K562 (cell line): Measurements from ENCODE around the gene SLC35G2. TPM values are rescaled to one million over a fixed set of nuclear protein-coding genes. Genes with fewer than 3 reads are reported as not detected.

Source experiments
- MYC ChIP-seq, 2 experiments: fragments of 250-450 bp in 1 of 2; sonication (Bioruptor Pico) in 1 of 2; IDR thresholded peaks; 2 replicates each; pipeline versions ENCODE4 v1.5.1 to v1.6.1; 2012 to 2021; ENCODE audit warnings: low read depth in 2 of 2, borderline replicate concordance in 1 of 2, improper control_type of control experiment in 1 of 2, low read length in 1 of 2, mild to moderate bottlenecking in 1 of 2, moderate library complexity in 1 of 2
- OTX1 ChIP-seq: fragments of 450-650 bp; formaldehyde crosslinking; IDR thresholded peaks from 2 replicates; pipeline ENCODE4 v1.4.0; 2022; ENCODE audit warnings: mild to moderate bottlenecking
- RNF2 ChIP-seq: sonication (generic); IDR thresholded peaks from 2 replicates; pipeline ENCODE4 v1.6.1; 2016
- ZNF717 ChIP-seq: fragments of 250-450 bp; sonication (Bioruptor Pico); IDR thresholded peaks from 2 replicates; pipeline ENCODE4 v1.5.0; 2021
- polyA plus RNA-seq, 8 experiments: library from polyadenylated mRNA; depleted of rRNA in 4 of 8; stranded (reverse) in 5 of 8; unstranded in 3 of 8; fragments of >200 nt; fragmentation: Nextera tagmentation in 2 of 8; fragmentation: Illumina TruSeq in 1 of 8; extraction: Ambion mirVana in 2 of 8; extraction: Trizol in 1 of 8; gene quantifications; 2 replicates each; pipeline versions ENCODE4 v1.2.1 to v1.2.3, GENCODE V29; 2011 to 2014; ENCODE audit warnings: inconsistent platforms in 1 of 8, missing spikeins in 1 of 8
- total RNA-seq, 7 experiments: library from RNA; depleted of rRNA in 6 of 7; stranded (reverse); fragments of >200 nt in 6 of 7; fragmentation: Illumina TruSeq in 2 of 7; extraction: Trizol in 2 of 7; gene quantifications; 2 replicates each; pipeline versions ENCODE4 v1.2.1 to v1.2.3, GENCODE V29; 2011 to 2021; ENCODE audit warnings: low replicate concordance in 1 of 7
- TF ChIP-seq, protein P1 (sequence below): fragments of 450-650 bp; IDR thresholded peaks from 2 replicates; pipeline ENCODE4 v1.6.1; 2018; ENCODE audit not compliant: partially characterized antibody
- TF ChIP-seq, protein P2 (sequence below): sonication (generic); formaldehyde crosslinking; IDR thresholded peaks from 2 replicates; pipeline ENCODE4 v1.8.0; 2023; ENCODE audit warnings: missing genetic modification reagents, mild to moderate bottlenecking, borderline replicate concordance
- TF ChIP-seq, protein P3 (sequence below): IDR thresholded peaks from 3 replicates; pipeline ENCODE4 v1.6.1; 2011; ENCODE audit warnings: borderline replicate concordance, mild to moderate bottlenecking, moderate library complexity; ENCODE audit not compliant: insufficient read length; ENCODE audit errors: extremely low read depth
- TF ChIP-seq, protein P4 (sequence below): sonication (generic); formaldehyde crosslinking; IDR thresholded peaks from 2 replicates; pipeline ENCODE4 v1.8.0; 2022; ENCODE audit warnings: mild to moderate bottlenecking, missing genetic modification reagents

The SLC35G2 gene
- total and polyA plus RNA-seq, 9 of the 15 experiments (the other 6 are each of a cell fraction or from before 2014, with no cell fraction given), result 2.6 to 5.9 (median 3.2) TPM

DNA sequence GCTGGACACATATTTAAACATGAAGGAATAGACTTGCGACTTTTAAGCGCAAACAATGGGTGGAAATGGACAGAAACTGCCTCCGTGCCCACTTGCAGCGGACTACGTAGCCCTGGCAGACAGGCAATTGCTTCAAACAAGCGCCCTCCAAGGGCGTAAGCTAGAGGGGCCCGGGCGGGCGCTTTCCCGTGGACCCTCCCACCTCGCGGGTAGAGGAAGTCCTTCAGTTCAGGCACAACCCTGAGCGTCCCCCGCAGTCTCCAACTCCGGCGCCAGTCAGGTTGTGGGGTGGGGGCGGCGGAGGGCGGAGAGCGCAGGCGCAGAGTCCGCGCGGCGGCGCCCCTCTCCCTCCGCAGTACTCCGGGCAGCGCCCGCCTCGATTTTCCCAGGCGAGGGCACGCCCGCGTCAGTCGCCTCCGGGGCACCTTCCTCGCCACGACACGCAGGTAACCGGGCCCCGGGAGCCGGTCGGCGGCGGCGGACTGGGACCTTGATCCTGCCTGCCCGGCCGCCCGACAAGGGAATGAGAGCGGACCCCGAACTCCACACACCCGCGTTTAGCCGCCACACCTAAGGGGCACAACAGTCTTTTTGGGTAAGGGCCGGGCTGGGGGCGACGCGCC lies at the start of gene SLC35G2 (continued):
- TF ChIP-seq ZNF717 (CRISPR knock-in tag) (no peak), MYC (IDR thresholded peaks at IDR 0.05; ENCODE audit: low read depth, low read length) (0 out of 2 replicates have a peak, but pooled peaks have one; percentile 9), MYC (CRISPR knock-in tag; IDR thresholded peaks at IDR 0.05; ENCODE audit: borderline replicate concordance, low read depth) (no peak), RNF2 (peak; percentile 38; the same call in 1 of the 2 replicates), OTX1 (CRISPR knock-in tag) (no peak)
- TF ChIP-seq, protein P1, sequence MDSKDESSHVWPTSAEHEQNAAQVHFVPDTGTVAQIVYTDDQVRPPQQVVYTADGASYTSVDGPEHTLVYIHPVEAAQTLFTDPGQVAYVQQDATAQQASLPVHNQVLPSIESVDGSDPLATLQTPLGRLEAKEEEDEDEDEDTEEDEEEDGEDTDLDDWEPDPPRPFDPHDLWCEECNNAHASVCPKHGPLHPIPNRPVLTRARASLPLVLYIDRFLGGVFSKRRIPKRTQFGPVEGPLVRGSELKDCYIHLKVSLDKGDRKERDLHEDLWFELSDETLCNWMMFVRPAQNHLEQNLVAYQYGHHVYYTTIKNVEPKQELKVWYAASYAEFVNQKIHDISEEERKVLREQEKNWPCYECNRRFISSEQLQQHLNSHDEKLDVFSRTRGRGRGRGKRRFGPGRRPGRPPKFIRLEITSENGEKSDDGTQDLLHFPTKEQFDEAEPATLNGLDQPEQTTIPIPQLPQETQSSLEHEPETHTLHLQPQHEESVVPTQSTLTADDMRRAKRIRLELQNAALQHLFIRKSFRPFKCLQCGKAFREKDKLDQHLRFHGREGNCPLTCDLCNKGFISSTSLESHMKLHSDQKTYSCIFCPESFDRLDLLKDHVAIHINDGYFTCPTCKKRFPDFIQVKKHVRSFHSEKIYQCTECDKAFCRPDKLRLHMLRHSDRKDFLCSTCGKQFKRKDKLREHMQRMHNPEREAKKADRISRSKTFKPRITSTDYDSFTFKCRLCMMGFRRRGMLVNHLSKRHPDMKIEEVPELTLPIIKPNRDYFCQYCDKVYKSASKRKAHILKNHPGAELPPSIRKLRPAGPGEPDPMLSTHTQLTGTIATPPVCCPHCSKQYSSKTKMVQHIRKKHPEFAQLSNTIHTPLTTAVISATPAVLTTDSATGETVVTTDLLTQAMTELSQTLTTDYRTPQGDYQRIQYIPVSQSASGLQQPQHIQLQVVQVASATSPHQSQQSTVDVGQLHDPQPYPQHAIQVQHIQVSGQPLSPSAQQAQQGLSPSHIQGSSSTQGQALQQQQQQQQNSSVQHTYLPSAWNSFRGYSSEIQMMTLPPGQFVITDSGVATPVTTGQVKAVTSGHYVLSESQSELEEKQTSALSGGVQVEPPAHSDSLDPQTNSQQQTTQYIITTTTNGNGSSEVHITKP, result peak; percentile 7
- TF ChIP-seq, protein P2, sequence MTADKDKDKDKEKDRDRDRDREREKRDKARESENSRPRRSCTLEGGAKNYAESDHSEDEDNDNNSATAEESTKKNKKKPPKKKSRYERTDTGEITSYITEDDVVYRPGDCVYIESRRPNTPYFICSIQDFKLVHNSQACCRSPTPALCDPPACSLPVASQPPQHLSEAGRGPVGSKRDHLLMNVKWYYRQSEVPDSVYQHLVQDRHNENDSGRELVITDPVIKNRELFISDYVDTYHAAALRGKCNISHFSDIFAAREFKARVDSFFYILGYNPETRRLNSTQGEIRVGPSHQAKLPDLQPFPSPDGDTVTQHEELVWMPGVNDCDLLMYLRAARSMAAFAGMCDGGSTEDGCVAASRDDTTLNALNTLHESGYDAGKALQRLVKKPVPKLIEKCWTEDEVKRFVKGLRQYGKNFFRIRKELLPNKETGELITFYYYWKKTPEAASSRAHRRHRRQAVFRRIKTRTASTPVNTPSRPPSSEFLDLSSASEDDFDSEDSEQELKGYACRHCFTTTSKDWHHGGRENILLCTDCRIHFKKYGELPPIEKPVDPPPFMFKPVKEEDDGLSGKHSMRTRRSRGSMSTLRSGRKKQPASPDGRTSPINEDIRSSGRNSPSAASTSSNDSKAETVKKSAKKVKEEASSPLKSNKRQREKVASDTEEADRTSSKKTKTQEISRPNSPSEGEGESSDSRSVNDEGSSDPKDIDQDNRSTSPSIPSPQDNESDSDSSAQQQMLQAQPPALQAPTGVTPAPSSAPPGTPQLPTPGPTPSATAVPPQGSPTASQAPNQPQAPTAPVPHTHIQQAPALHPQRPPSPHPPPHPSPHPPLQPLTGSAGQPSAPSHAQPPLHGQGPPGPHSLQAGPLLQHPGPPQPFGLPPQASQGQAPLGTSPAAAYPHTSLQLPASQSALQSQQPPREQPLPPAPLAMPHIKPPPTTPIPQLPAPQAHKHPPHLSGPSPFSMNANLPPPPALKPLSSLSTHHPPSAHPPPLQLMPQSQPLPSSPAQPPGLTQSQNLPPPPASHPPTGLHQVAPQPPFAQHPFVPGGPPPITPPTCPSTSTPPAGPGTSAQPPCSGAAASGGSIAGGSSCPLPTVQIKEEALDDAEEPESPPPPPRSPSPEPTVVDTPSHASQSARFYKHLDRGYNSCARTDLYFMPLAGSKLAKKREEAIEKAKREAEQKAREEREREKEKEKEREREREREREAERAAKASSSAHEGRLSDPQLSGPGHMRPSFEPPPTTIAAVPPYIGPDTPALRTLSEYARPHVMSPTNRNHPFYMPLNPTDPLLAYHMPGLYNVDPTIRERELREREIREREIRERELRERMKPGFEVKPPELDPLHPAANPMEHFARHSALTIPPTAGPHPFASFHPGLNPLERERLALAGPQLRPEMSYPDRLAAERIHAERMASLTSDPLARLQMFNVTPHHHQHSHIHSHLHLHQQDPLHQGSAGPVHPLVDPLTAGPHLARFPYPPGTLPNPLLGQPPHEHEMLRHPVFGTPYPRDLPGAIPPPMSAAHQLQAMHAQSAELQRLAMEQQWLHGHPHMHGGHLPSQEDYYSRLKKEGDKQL (CRISPR knock-in tag), result no peak
- TF ChIP-seq, protein P3, sequence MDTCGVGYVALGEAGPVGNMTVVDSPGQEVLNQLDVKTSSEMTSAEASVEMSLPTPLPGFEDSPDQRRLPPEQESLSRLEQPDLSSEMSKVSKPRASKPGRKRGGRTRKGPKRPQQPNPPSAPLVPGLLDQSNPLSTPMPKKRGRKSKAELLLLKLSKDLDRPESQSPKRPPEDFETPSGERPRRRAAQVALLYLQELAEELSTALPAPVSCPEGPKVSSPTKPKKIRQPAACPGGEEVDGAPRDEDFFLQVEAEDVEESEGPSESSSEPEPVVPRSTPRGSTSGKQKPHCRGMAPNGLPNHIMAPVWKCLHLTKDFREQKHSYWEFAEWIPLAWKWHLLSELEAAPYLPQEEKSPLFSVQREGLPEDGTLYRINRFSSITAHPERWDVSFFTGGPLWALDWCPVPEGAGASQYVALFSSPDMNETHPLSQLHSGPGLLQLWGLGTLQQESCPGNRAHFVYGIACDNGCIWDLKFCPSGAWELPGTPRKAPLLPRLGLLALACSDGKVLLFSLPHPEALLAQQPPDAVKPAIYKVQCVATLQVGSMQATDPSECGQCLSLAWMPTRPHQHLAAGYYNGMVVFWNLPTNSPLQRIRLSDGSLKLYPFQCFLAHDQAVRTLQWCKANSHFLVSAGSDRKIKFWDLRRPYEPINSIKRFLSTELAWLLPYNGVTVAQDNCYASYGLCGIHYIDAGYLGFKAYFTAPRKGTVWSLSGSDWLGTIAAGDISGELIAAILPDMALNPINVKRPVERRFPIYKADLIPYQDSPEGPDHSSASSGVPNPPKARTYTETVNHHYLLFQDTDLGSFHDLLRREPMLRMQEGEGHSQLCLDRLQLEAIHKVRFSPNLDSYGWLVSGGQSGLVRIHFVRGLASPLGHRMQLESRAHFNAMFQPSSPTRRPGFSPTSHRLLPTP, result no peak
- TF ChIP-seq, protein P4, sequence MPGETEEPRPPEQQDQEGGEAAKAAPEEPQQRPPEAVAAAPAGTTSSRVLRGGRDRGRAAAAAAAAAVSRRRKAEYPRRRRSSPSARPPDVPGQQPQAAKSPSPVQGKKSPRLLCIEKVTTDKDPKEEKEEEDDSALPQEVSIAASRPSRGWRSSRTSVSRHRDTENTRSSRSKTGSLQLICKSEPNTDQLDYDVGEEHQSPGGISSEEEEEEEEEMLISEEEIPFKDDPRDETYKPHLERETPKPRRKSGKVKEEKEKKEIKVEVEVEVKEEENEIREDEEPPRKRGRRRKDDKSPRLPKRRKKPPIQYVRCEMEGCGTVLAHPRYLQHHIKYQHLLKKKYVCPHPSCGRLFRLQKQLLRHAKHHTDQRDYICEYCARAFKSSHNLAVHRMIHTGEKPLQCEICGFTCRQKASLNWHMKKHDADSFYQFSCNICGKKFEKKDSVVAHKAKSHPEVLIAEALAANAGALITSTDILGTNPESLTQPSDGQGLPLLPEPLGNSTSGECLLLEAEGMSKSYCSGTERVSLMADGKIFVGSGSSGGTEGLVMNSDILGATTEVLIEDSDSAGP (CRISPR knock-in tag), result no peak
